ENCODE data around the gene CRIM1.
A peak's percentile ranks its signal among the peaks of the same experiment; 100 is the strongest.

CRIM1 gene

GRCh38 chr2:36578343-36579296 is 223.0 kb downstream of the CRIM1 start:
- DNase-seq (ENCODE audit: low read depth), result no peak

GRCh38 chr2:36579297-36579664 is 223.7 kb downstream of the CRIM1 start:
- no peak for DNase-seq (ENCODE audit: low read depth)

GRCh38 chr2:36582538-36582937 is 227.0 kb downstream of the CRIM1 start:
- no peak for DNase-seq (ENCODE audit: low read depth)

- no peak for DNase-seq (ENCODE audit: low read depth)
Observed at GRCh38 chr2:36582951-36583350, 227.4 kb downstream of the CRIM1 start.

- no peak for DNase-seq (ENCODE audit: low read depth)
Observed at GRCh38 chr2:36584148-36584794, 228.7 kb downstream of the CRIM1 start.

GRCh38 chr2:36586672-36587071 is 231.1 kb downstream of the CRIM1 start:
- DNase-seq (ENCODE audit: low read depth), result no peak

GRCh38 chr2:36587101-36587500 is 231.5 kb downstream of the CRIM1 start:
- DNase-seq (ENCODE audit: low read depth), result no peak

- DNase-seq (ENCODE audit: low read depth), result no peak
Observed at GRCh38 chr2:36587556-36587955, 232.0 kb downstream of the CRIM1 start.

- no peak for DNase-seq (ENCODE audit: low read depth)
Observed at GRCh38 chr2:36589230-36589630, 233.7 kb downstream of the CRIM1 start.

- no peak for DNase-seq (ENCODE audit: low read depth)
Observed at GRCh38 chr2:36594849-36595248, 239.3 kb downstream of the CRIM1 start.

- DNase-seq (ENCODE audit: low read depth), result no peak
Observed at GRCh38 chr2:36596397-36596796, 240.8 kb downstream of the CRIM1 start.

- no peak for DNase-seq (ENCODE audit: low read depth)
Observed at GRCh38 chr2:36597003-36597531, 241.5 kb downstream of the CRIM1 start.

- peak; percentile 41 for DNase-seq (ENCODE audit: low read depth)
Observed at GRCh38 chr2:36597532-36598377, 242.2 kb downstream of the CRIM1 start, which contains the start of gene FEZ2. TSS of gene FEZ2 (minus strand) at chr2:36598168. CDS start at chr2:36598142, 26 bp downstream.

All from T-helper 22 cell (primary cell).